K562 (cell line): ENCODE measurements around the gene PKD1. TPM values are rescaled to one million over a fixed set of nuclear protein-coding genes. Genes with fewer than 3 reads are reported as not detected.
"Not testable (repeated sequence)": the region's sequence is repeated elsewhere in the genome, so short reads cannot be mapped to it uniquely, and the experiment has no call there.

ENCODE experiments used
- ATAC-seq: fragments of 200-7000 bp; cut with Tn5 transposase; 3 replicates; pipeline ENCODE4 v1.9.1; 2020; ENCODE audit warnings: moderate library complexity
- BruUV-seq: library from RNA; stranded (reverse); fragments of 400-500 nt; replicated peaks from 2 replicates; lab custom pipeline; 2021; lab: Mats Ljungman, UMichigan
- CTCF ChIA-PET: fragments of 300-600 bp; formaldehyde crosslinking; extraction: SDS; loops from one replicate; lab custom pipeline; 2021; ENCODE audit warnings: low intra/inter-chr PET ratio; lab: Yijun Ruan, JAX
- POLR2A ChIA-PET: fragments of 300-600, 350-650 bp; sonication (Branson Sonifier 250); formaldehyde crosslinking; extraction: SDS; loops from one replicate; lab custom pipeline; 2021; ENCODE audit warnings: antibody characterized with exemption, inconsistent platforms; lab: Yijun Ruan, JAX
- DNase-seq, 4 experiments: peaks; one replicate each; pipeline versions ENCODE4 v3.0.0 to v3.0.0-alpha.2; 2011 to 2018; ENCODE audit warnings: low spot score in 3 of 4, mixed read lengths in 3 of 4; ENCODE audit errors: extremely low read depth in 1 of 4
- FAIRE-seq: peaks from 2 replicates; lab custom pipeline; 2011; peaks lifted over from hg19 to GRCh38; lab: Jason Lieb, UNC
- H2AFZ ChIP-seq: 2 replicates; pipeline ENCODE4 v1.6.0; 2011; ENCODE audit warnings: low read depth, low read length, control low read depth, inconsistent platforms
- H3K27ac ChIP-seq: fragments of 200-600 bp; 3 replicates; pipeline ENCODE4 v1.8.0; 2011; ENCODE audit warnings: low read depth, mild to moderate bottlenecking, control low read depth, inconsistent platforms, low read length, moderate library complexity, mixed read lengths; ENCODE audit errors: extremely low read depth
- H3K27me3 ChIP-seq, 2 experiments: fragments of 300-600 bp in 1 of 2; 2 replicates in 1 of 2; 3 replicates in 1 of 2; pipeline versions ENCODE4 v1.6.0 to v1.8.0; 2011; ENCODE audit warnings: inconsistent platforms in 2 of 2, low read length in 2 of 2, mild to moderate bottlenecking in 1 of 2, mixed read lengths in 1 of 2, moderate library complexity in 1 of 2; ENCODE audit not compliant: control insufficient read depth in 2 of 2, insufficient read depth in 2 of 2
- H3K36me3 ChIP-seq: fragments of 300-600 bp; 3 replicates; pipeline ENCODE4 v1.8.0; 2011; ENCODE audit warnings: mild to moderate bottlenecking, low read length, inconsistent platforms; ENCODE audit not compliant: control insufficient read depth, insufficient read depth
- H3K4me1 ChIP-seq, 2 experiments: fragments of 200-600 bp in 1 of 2; replicated peaks in 1 of 2; 2 replicates in 1 of 2; 3 replicates in 1 of 2; pipeline versions ENCODE4 v1.5.1 to v1.8.0; 2011; ENCODE audit warnings: inconsistent platforms in 2 of 2, low read length in 2 of 2, mild to moderate bottlenecking in 1 of 2, mixed read lengths in 1 of 2, moderate library complexity in 1 of 2; ENCODE audit not compliant: control insufficient read depth in 2 of 2, insufficient read depth in 2 of 2
- H3K4me2 ChIP-seq: 2 replicates; pipeline ENCODE4 v1.6.1; 2011; ENCODE audit warnings: low read length, control low read depth, inconsistent platforms, mixed read lengths; ENCODE audit not compliant: insufficient read depth
- H3K4me3 ChIP-seq: fragments of 200-600 bp; sonication (generic), shearing (Covaris generic); 2 replicates; pipeline ENCODE4 v1.5.1; 2016; ENCODE audit warnings: control low read depth, inconsistent platforms
- H3K79me2 ChIP-seq: fragments of 200-600 bp; 3 replicates; pipeline ENCODE4 v1.8.0; 2011; ENCODE audit warnings: low read length, inconsistent platforms; ENCODE audit not compliant: control insufficient read depth, insufficient read depth
- H3K9ac ChIP-seq, 2 experiments: 2 replicates each; pipeline versions ENCODE4 v1.6.0 to v1.6.1; 2011; ENCODE audit warnings: low read depth in 2 of 2, low read length in 2 of 2, control low read depth in 1 of 2, inconsistent platforms in 1 of 2, mild to moderate bottlenecking in 1 of 2, mixed read lengths in 1 of 2; ENCODE audit not compliant: insufficient read depth in 1 of 2
- H3K9me1 ChIP-seq: one replicate; pipeline ENCODE4 v1.6.0; 2011; ENCODE audit warnings: inconsistent platforms, mild to moderate bottlenecking, low read length, moderate library complexity; ENCODE audit not compliant: control insufficient read depth, insufficient read depth
- H3K9me3 ChIP-seq: replicated peaks from 2 replicates; pipeline ENCODE4 v1.5.1; 2011; ENCODE audit warnings: low read depth, low read length, inconsistent platforms; ENCODE audit not compliant: control insufficient read depth, insufficient read depth
- H4K20me1 ChIP-seq: replicated peaks from 2 replicates; pipeline ENCODE4 v1.6.1; 2011; ENCODE audit warnings: low read length, inconsistent platforms, mixed read lengths; ENCODE audit not compliant: control insufficient read depth, insufficient read depth
- POLR2G ChIP-seq: fragments of 200-400 bp; formaldehyde crosslinking; IDR thresholded peaks from 2 replicates; pipeline ENCODE4 v1.6.1; 2017; ENCODE audit warnings: low read depth, mild to moderate bottlenecking, antibody characterized with exemption, low read length, moderate library complexity
- RBM22 ChIP-seq: fragments of 200-400 bp; formaldehyde crosslinking; IDR thresholded peaks from 2 replicates; pipeline ENCODE4 v1.6.1; 2018; ENCODE audit warnings: low read length, low read depth; ENCODE audit not compliant: poor library complexity, severe bottlenecking
- WGBS: fragments of 100-300 bp; shearing (Covaris generic); methylation state at CpG from one replicate; pipeline ENCODE4 v1.1.6; 2016; ENCODE audit warnings: low coverage, mixed read lengths; ENCODE audit not compliant: insufficient coverage; ENCODE audit errors: missing lambda C conversion rate; 5-methylcytosine and 5-hydroxymethylcytosine counted together
- in situ Hi-C: fragments of 300-500 bp; cut with MboI; formaldehyde crosslinking; loops from 4 replicates; pipeline ENCODE4 v1.15.0; 2018; ENCODE audit warnings: inconsistent platforms, mixed read lengths
- intact Hi-C: fragments of 100-400 bp; cut with micrococcal nuclease; formaldehyde crosslinking; loops from 2 replicates; pipeline ENCODE4 v1.14.2; 2022
- polyA plus RNA-seq, 8 experiments: library from polyadenylated mRNA; depleted of rRNA in 4 of 8; stranded (reverse) in 5 of 8; unstranded in 3 of 8; fragments of >200 nt; fragmentation: Nextera tagmentation in 2 of 8; fragmentation: Illumina TruSeq in 1 of 8; extraction: Ambion mirVana in 2 of 8; extraction: Trizol in 1 of 8; gene quantifications; 2 replicates each; pipeline versions ENCODE4 v1.2.1 to v1.2.3, GENCODE V29; 2011 to 2014; ENCODE audit warnings: inconsistent platforms in 1 of 8, missing spikeins in 1 of 8
- total RNA-seq, 7 experiments: library from RNA; depleted of rRNA in 6 of 7; stranded (reverse); fragments of >200 nt in 6 of 7; fragmentation: Illumina TruSeq in 2 of 7; extraction: Trizol in 2 of 7; gene quantifications; 2 replicates each; pipeline versions ENCODE4 v1.2.1 to v1.2.3, GENCODE V29; 2011 to 2021; ENCODE audit warnings: low replicate concordance in 1 of 7
- TF ChIP-seq, protein P1 (sequence below): sonication (generic); formaldehyde crosslinking; IDR thresholded peaks from 2 replicates; pipeline ENCODE4 v1.9.0; 2022; ENCODE audit warnings: mild to moderate bottlenecking, missing genetic modification reagents

The PKD1 gene
- total and polyA plus RNA-seq, 9 of the 15 experiments (the other 6 are each of a cell fraction or from before 2014, with no cell fraction given) = 0.23 to 93.5 (median 12.6) TPM

DNA sequence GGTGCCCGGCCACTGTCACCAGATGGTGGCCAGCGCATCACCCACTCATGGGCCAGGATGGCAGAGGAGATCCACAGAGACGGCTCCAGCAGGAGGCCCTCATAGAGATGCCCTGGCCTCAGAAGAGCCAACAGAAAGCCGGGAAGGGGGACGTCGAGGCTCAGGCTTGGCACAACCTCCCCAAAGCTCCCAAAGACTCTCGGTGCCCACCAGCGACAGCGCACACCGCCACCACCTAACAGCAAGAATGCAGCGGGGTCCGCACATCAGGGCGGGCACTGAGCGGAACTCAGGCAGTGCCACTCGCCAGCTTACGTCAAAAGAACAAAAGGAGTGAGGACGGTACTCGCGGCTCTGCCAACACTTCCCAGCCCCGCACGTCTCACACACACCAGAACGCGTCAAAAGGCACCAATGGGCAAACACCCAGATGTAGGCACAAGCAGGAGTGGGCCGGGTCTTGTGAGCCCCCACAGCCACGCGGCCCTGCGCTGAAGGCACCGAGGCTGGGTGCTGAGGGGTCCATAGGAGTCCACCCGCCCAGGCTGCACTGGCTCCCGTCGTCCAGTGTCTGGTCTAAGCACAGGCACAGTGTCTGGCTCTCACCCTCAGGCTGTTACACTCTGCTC is 8.7 kb downstream of the PKD1 start:
- peaks cover 15% of the 10 kb centered on the region for H3K79me2 ChIP-seq
- H2AFZ ChIP-seq, intact Hi-C loops, in situ Hi-C loops, DNase-seq, H3K9me3 ChIP-seq, H3K27me3 ChIP-seq, BruUV-seq, POLR2A ChIA-PET, FAIRE-seq, CTCF ChIA-PET, H3K9me1 ChIP-seq, H4K20me1 ChIP-seq, H3K36me3 ChIP-seq, H3K4me2 ChIP-seq, H3K27ac ChIP-seq, H3K4me3 ChIP-seq: not testable (repeated sequence)
- peaks cover 0 to 56% of the 10 kb centered on the region in 2 experiments; a peak in 4 of 5 replicates for H3K4me1 ChIP-seq
- 83% methylated on average over 25 of the region's 31 CpGs for WGBS
- peak overlapping the region in 1 of 2 experiments; percentile 58; a peak in 2 of 4 replicates for H3K9ac ChIP-seq
- peak; percentile 38 for TF ChIP-seq RBM22
- TF ChIP-seq, protein P1, sequence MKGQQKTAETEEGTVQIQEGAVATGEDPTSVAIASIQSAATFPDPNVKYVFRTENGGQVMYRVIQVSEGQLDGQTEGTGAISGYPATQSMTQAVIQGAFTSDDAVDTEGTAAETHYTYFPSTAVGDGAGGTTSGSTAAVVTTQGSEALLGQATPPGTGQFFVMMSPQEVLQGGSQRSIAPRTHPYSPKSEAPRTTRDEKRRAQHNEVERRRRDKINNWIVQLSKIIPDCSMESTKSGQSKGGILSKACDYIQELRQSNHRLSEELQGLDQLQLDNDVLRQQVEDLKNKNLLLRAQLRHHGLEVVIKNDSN = peak; percentile 20; the same call in 1 of the 2 replicates
- peak; percentile 5 for ATAC-seq

DNA sequence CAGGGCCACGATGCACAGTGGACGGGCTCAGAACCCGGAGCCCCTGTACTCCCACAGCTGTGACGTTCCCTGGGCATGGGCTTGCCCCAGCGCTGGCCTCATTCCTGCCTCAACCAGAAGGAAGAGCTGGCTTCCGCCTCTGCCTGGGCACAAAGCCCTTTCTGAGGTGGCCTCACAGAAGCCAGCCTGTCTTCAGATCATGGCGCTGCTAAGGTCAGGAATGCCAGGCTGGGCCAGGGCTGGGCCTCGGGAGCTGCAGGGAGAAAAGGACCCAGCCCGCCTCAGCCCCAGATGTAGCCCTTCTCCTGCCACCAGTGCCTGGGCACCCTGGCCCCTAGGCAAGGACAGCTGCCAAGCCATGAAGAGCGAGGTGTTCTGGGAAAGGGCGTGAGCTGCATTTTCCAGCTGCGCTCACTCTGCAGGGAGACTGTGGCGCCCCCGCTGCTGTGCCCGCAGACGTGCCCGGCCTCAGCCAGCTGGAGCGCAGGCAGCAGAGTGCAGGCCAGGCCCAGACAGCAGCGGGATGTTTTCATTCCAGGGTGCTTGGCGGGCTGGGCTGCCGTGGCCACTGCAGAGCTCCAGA is 9.4 kb downstream of the PKD1 start:
- H3K36me3 ChIP-seq, H3K9me3 ChIP-seq, H3K4me2 ChIP-seq, FAIRE-seq, H3K9me1 ChIP-seq, H2AFZ ChIP-seq, BruUV-seq, DNase-seq, CTCF ChIA-PET, in situ Hi-C loops, H3K4me3 ChIP-seq, H3K27ac ChIP-seq, ATAC-seq, H4K20me1 ChIP-seq, H3K27me3 ChIP-seq, H3K9ac ChIP-seq, POLR2A ChIA-PET, intact Hi-C loops: not testable (repeated sequence)
- TF ChIP-seq POLR2G = 0 out of 2 replicates have a peak, but pooled peaks have one; percentile 28
- Histone ChIP-seq H3K4me1 (peaks cover 0 to 63% of the 10 kb centered on the region in 2 experiments; a peak in 4 of 5 replicates), H3K79me2 (peaks cover 15% of the 10 kb centered on the region)
- WGBS = 96% methylated on average over 10 of the region's 21 CpGs

DNA sequence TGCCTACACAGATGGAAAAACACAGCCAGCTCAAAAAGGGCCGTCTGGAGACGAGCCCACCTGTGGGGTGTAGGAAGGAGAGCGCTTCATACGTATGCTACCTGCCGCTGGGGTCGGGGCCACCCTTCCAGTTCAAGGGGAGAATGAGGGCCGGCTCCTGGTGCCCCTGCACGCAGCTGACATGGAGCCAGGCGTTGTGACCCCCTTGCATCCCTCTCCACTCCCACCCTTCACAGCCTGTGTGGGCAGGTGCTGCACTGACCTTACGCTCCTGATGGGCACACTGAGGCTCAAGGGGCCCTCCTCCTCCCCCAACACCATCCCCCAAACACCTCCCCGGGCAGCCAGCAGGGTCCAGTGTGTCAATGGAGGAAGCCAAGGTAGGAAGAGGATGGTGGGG is 10.1 kb downstream of the PKD1 start:
- H3K27ac ChIP-seq, POLR2A ChIA-PET, FAIRE-seq: not testable (repeated sequence)

More for the DNA sequence above, 10.1 kb downstream of the PKD1 start:
- H3K4me2 ChIP-seq, DNase-seq, H3K4me3 ChIP-seq, H2AFZ ChIP-seq, H3K9me1 ChIP-seq, in situ Hi-C loops, H4K20me1 ChIP-seq, BruUV-seq, intact Hi-C loops, H3K9me3 ChIP-seq, ATAC-seq, H3K36me3 ChIP-seq, CTCF ChIA-PET, H3K27me3 ChIP-seq: not testable (repeated sequence)
- Histone ChIP-seq H3K4me1 (peaks cover 0 to 62% of the 10 kb centered on the region in 2 experiments; a peak in 4 of 5 replicates), H3K79me2 (peaks cover 15% of the 10 kb centered on the region), H3K9ac (peak overlapping the region in 1 of 2 experiments; percentile 58; a peak in 1 of 4 replicates)
- 41% methylated on average over 2 of the region's 11 CpGs for WGBS
